Lower lobe of right lung (tissue), 2 donors: ENCODE measurements around the gene GRK1. TPM values are rescaled to one million over a fixed set of nuclear protein-coding genes. Genes with fewer than 3 reads are reported as not detected.

Source experiments
- ATAC-seq, 2 donors: fragments of 200-7000 bp; cut with Tn5 transposase; one replicate each; pipeline ENCODE4 v1.9.1; 2020 to 2022; ENCODE audit warnings: mild to moderate bottlenecking in 2 of 2, moderate library complexity in 2 of 2
- DNase-seq: peaks from one replicate; pipeline ENCODE4 v3.0.0-alpha.2; 2020
- H3K27ac ChIP-seq: fragments of 200-600 bp; one replicate; pipeline ENCODE4 v1.8.0; 2022
- H3K27me3 ChIP-seq: fragments of 200-600 bp; one replicate; pipeline ENCODE4 v1.8.0; 2022; ENCODE audit warnings: low read depth
- H3K36me3 ChIP-seq: fragments of 200-600 bp; one replicate; pipeline ENCODE4 v1.8.0; 2022; ENCODE audit warnings: mild to moderate bottlenecking
- H3K4me1 ChIP-seq: fragments of 200-600 bp; one replicate; pipeline ENCODE4 v1.8.0; 2022
- H3K4me3 ChIP-seq: fragments of 200-600 bp; one replicate; pipeline ENCODE4 v1.8.0; 2022; ENCODE audit warnings: mild to moderate bottlenecking
- H3K9me3 ChIP-seq: fragments of 200-600 bp; one replicate; pipeline ENCODE4 v1.8.0; 2022
- CTCF ChIP-seq: fragments of 200-600 bp; IDR thresholded peaks from one replicate; pipeline ENCODE4 v1.8.0; 2022; ENCODE audit warnings: antibody characterized with exemption, mild to moderate bottlenecking
- intact Hi-C: fragments of 100-400 bp; cut with DNase I; formaldehyde crosslinking; loops from one replicate; pipeline ENCODE4 v1.11.0; 2022
- total RNA-seq: library from RNA; stranded (reverse); fragmentation: NEBNext Ultra II Directional; extraction: Animal tissue kit (Norgen Biotek cat#: 25700); gene quantifications from one replicate; pipeline ENCODE4 v1.2.1, GENCODE V29; 2021
- donor health status: DM: no; HTN: yes; CAD: no; lungs with severe emphysema.

Gene GRK1
- total RNA-seq, 1 donor from 2014 or later: not detected

- TF ChIP-seq CTCF: no peak
- H3K9me3 ChIP-seq: no peaks in the 10 kb centered on the region
- peak; percentile 24 for DNase-seq
- H3K27ac ChIP-seq: no peak overlapping the region
- no peaks in the 10 kb centered on the region for H3K36me3 ChIP-seq
- no peaks in the 10 kb centered on the region for H3K4me1 ChIP-seq
- intact Hi-C loops: no loop called here
- H3K27me3 ChIP-seq: peaks cover 5% of the 10 kb centered on the region
- no peak for ATAC-seq
- no peak overlapping the region for H3K4me3 ChIP-seq
Measured at GRCh38 chr13:113732961-113733950, 66.2 kb downstream of the GRK1 start.

- TF ChIP-seq CTCF: no peak
Measured at GRCh38 chr13:113734099-113734825, 67.2 kb downstream of the GRK1 start.

DNA sequence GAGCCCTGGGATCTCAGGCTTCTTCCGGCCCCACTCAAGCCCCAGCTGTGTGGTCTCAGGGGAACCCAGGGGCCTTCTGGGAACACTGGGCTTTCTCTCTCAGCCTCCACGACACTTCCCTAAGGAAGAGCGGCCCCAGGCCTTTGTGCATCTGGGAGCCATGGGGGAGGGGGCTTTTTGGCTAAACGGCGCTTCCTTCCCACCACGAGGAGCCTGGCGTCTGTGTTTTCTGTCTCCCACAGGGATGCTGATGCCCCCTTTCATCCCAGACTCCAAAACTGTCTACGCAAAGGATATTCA is 67.8 kb downstream of the GRK1 start:
- no peaks in the 10 kb centered on the region for H3K4me1 ChIP-seq
- peaks cover 5% of the 10 kb centered on the region for H3K27me3 ChIP-seq
- no peaks in the 10 kb centered on the region for H3K9me3 ChIP-seq
- no peak overlapping the region for H3K4me3 ChIP-seq
- ATAC-seq: no peak
- H3K27ac ChIP-seq: no peak overlapping the region
- no peak for TF ChIP-seq CTCF
- intact Hi-C loops: no loop called here
- H3K36me3 ChIP-seq: no peaks in the 10 kb centered on the region
- no peak for DNase-seq

More at GRCh38 chr13:113734099-113734825, 67.2 kb downstream of the GRK1 start:
- no peaks in the 10 kb centered on the region for H3K27me3 ChIP-seq
- H3K9me3 ChIP-seq: no peaks in the 10 kb centered on the region
- no peak overlapping the region for H3K27ac ChIP-seq
- intact Hi-C loops: no loop called here
- H3K36me3 ChIP-seq: no peaks in the 10 kb centered on the region
- DNase-seq (peak; percentile 33), ATAC-seq (no peak)
- H3K4me3 ChIP-seq: no peak overlapping the region
- no peaks in the 10 kb centered on the region for H3K4me1 ChIP-seq

DNA sequence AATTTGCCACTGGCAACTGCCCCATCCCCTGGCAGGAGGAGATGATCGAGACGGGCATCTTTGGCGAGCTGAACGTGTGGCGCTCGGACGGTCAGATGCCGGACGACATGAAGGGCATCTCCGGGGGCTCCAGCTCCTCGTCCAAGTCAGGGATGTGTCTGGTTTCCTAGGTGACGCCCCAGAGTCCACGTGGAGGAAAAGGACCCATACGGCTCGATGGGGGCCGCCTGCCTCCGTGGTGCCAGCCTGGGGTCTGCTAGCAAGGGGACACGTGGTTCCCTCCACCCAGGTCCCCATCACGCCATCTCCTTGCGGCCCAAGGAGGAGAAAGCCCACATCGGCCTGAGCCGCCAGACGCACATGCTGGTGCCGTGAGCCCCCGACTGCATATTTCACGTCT is 68.2 kb downstream of the GRK1 start:
- no peaks in the 10 kb centered on the region for H3K36me3 ChIP-seq
- ATAC-seq (no peak), DNase-seq (peak; percentile 23)

DNA sequence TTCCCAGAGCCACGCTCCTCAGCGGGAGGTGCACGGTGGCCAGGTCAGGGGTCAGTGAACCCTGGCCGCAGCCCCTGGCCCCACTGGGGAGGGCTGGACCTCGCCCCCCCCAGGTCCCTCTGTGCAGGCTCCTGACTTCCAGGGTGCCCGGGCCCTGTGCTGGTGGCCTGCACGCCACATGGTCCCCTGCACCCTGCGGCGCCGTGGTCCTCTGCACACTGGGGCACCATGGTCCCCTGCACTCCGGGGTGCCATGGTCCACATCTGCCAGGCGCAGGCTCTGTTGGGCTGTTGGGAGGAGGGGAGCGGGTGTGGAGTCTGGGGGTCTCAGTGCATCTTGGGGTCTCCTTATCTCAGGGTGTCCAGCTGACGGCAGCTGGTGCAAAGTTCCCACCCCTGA is 68.7 kb downstream of the GRK1 start:
- intact Hi-C loops: no loop called here
- DNase-seq (peak; percentile 23), ATAC-seq (no peak)
- H3K36me3 ChIP-seq: no peaks in the 10 kb centered on the region
- H3K4me1 ChIP-seq: no peaks in the 10 kb centered on the region
- peaks cover 10% of the 10 kb centered on the region for H3K27me3 ChIP-seq
- no peak for TF ChIP-seq CTCF
- no peaks in the 10 kb centered on the region for H3K9me3 ChIP-seq
- H3K27ac ChIP-seq: no peak overlapping the region
- H3K4me3 ChIP-seq: no peak overlapping the region

More for the DNA sequence above, 68.2 kb downstream of the GRK1 start:
- no peak for TF ChIP-seq CTCF
- Histone ChIP-seq H3K4me3 (no peak overlapping the region), H3K4me1 (no peaks in the 10 kb centered on the region), H3K27me3 (peaks cover 9% of the 10 kb centered on the region), H3K9me3 (no peaks in the 10 kb centered on the region), H3K27ac (no peak overlapping the region)
- intact Hi-C loops: no loop called here
